HG03442 (cell line): ENCODE measurements around the gene SPRED3.
"Not testable (repeated sequence)": the region's sequence is repeated elsewhere in the genome, so short reads cannot be mapped to it uniquely, and the experiment has no call there.

Source experiments
- ATAC-seq: cut with Tn5 transposase; IDR thresholded peaks from one replicate; pipeline ENCODE4 v1.9.1; 2021; ENCODE audit warnings: mild to moderate bottlenecking, moderate library complexity; ENCODE audit not compliant: unreplicated experiment

The SPRED3 gene

DNA sequence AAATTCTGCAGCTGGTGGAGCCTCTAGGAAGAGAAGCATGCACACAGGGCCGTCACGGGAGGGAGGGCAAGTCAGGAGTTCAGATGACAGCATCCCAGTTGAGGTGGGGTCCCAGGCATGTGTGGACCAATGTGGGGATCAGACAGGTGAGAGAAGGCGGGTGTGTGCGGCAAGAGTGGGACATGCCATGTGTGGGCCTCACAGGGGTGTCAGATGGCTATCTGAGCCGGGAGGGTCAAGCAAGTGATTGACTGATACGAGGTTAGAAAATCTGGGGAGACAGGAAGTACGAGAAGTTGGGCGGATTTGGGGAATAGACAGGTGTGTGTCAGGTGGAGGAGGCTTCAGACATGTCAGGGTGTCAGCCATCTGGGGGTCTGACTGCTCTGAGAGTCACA lies 28.6 kb downstream of the SPRED3 start:
- no peak for ATAC-seq

DNA sequence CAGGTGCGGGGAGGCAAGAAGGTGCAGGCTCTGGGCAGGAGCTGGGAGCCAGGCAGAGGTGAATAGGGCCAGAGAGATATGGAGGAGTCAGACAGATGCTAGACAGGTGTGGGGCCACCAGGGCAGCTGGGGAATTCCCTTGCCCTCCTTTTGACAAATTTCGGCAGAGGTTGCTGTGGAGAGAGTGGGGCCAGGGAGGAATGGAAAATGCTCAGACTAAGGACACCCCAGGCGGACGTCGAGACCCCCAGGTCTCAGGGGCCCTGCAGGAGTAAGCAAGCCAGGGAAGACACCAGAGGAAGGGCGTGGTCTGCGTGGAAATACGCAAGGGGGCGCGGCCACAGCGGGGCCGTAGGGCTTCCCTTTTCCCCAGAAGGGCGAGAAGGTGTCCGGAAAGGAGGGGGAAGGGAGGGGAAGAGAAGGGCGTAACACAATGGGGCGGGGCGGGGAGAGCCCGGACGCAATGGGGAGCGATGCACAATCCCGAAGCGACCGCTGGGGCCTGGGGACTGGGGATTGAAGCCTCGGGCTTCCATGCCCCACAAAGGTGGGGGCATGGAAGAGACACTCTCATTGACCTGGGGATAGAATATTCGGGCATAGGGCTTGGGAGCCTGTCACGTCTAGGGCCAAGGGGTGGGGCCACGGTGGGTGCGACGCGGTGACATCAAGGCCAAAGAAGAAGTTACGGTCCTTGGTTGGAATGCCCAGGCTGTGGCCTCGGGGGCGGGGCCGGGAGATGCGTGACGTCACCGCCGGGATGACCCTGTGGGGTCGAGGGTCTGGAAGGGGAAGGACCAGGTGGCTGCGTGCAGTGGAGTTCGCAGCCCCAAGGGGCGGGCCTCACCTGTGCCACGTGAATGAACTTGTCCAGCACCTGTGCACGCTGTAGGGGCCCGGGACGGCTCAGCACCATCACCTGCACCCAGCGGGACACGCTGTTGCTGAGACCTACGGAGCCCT lies 29.3 kb downstream of the SPRED3 start:
- no peak for ATAC-seq

DNA sequence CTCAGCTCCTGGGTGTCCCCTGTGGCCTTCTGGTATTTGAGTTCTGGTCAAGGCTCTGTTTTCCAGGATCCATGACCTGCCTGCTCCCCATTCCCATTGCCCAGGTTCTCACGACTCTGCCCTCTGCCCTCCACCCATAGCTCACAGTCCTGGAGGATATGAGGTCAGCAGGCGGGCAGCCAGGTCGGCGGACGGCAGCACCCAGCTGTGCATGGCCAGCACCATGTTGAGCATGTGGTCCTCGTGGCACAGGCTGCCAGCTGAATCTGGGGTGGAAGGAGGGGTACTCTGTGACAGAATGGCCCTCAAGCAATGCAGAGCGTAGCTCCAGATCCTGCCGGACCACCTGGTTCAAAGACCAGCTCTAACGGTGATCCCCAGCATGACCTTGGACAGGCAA lies 32.4 kb downstream of the SPRED3 start:
- ATAC-seq, result no peak

DNA sequence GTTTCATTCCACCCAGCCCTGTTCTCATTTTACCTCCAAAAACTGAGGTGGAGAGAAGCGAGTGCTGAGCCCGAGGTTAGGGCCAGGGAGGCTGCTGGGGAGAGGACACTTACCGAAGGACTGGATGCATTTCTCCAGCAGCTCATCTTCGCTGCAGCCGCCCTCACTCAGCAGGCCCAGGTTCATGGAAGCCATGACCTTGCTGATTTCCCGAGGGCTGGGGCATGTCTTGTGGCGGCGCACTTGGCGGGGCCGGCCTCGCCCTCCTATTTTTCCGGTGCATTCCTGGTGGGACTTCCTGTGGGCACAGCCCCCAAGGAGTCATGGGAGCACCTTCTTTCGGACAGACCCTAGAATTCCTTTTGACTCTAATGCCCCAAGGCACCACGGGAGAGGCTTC lies 33.4 kb downstream of the SPRED3 start:
- ATAC-seq, result no peak

DNA sequence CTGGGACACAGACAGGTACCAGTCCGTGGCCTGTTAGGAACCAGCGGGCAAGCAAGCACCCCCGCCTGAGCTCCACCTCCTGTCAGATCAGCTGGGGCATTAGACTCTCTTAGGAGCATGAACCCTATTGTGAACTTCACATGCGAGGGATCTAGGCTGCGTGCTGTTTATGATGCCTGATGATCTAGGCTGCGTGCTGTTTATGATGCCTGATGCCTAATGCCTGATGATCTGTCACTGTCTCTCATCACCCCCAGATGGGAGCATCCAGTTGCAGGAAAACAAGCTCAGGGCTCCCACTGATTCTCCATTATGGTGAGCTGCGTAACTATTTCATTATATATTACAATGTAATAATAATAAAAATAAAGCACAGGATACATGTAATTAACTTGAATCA lies 33.9 kb downstream of the SPRED3 start:
- ATAC-seq, result no peak

DNA sequence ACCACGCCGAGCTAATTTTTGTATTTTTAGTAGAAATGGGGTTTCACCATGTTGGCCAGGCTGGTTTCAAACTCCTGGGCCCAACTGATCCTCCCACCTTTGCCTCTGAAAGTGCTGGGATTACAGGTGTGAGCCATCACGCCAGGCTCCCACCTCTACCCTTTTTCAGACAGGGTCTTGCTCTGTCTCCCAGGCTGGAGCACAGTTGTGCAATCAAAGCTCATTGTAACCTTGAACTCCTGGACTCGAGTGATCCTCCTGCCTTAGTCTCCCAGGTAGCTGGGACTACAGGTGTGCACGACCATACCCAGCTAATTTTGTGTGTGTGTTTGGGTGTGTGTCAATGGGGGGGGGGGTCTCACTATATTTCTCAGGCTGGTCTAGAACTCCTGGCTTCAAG lies 35.8 kb downstream of the SPRED3 start:
- no peak for ATAC-seq

DNA sequence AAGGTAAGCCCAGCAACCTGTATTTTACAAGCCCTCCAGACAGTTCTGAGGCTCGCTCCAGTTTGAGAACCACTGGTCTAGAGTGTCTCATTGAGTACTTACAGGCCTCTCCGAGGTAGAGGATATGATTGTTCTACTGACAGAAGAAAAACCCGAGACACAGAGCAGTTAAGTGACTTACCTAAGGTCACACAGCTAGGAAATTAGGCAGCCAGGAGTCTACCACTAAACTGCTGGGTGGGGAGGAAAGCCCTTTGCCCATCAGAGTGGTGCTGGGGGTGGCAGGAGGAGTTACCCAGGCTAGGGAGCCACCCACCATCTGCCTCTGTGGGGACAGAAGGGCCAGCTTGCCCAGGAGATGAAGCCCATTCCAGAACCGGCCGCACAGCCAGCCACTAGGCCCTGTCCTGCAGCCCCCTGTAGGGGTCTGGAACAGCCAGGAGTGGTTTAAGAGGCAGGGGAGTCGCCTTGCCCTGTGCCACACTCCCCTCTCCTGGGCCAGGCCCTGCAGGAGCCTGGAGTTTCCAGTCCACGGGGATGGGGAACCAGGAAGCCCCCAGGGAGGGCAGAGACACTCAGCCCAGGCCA lies 36.8 kb downstream of the SPRED3 start:
- no peak for ATAC-seq

DNA sequence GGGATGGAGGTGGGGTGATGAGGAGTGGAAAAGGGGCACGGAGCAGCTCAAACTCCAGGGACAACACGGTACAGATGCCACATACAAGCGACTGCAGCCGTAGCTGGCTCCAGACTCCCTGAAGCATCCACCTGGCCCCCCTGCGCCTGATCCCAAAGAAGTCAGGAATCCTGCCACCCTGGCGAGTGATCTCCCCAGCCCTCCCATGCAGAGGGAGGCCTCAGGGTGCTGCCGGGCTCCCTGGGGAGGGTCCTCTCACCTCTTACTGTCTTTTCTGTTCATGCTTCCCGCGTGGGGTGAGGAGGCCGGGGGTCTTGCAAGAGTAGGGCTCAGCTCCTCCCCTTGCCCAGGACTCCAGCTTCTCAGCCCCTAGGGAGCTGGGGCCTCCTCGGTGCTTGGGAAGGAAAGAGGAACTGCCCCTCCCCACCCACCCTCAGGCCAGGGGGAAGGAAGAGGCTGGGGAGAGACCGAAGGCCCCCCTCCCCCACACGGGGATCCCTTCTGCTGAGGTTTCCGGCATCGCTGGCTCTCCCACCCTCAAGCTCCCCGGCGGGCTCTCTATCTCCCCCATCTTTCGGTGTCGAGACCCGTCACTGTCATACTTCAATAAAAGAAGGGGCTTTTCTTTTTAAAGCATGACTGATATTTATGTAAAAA lies 37.4 kb downstream of the SPRED3 start, which contains the start of gene RASGRP4:
Gene RASGRP4, minus strand, starts transcription at position 410 of the 657 bp plus-strand sequence. Its CDS starts 128 bp downstream, at position 282.
- ATAC-seq, result no peak

DNA sequence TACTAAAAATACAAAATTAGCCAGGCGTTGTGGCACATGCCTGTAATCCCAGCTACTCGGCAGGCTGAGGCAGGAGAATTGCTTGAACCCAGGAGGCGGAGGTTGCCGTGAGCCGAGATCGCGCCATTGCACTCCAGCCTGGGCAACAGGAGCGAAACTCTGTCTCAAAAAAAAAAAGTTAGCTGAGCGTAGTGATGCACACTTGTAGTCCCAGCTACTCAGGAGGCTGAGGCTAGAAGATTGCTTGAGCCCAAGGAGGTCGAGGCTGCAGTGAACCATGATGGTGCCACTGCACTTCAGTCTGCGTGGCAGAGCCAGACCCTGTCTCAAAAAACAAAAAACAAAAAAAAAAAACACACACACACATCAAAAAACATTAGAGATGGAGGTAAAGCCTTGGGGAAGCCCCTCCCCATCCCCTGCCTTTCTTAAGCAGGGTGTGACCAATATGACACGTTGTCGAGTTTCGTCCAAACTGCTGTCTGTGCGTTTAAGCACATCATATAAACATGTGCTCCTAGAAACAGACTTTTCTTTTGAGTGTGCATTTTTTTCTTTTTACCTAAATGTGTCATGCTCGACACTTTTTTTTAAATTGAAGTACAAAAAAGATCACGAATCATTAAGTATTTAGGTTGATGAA lies 38.7 kb downstream of the SPRED3 start:
- not testable (repeated sequence) for ATAC-seq

DNA sequence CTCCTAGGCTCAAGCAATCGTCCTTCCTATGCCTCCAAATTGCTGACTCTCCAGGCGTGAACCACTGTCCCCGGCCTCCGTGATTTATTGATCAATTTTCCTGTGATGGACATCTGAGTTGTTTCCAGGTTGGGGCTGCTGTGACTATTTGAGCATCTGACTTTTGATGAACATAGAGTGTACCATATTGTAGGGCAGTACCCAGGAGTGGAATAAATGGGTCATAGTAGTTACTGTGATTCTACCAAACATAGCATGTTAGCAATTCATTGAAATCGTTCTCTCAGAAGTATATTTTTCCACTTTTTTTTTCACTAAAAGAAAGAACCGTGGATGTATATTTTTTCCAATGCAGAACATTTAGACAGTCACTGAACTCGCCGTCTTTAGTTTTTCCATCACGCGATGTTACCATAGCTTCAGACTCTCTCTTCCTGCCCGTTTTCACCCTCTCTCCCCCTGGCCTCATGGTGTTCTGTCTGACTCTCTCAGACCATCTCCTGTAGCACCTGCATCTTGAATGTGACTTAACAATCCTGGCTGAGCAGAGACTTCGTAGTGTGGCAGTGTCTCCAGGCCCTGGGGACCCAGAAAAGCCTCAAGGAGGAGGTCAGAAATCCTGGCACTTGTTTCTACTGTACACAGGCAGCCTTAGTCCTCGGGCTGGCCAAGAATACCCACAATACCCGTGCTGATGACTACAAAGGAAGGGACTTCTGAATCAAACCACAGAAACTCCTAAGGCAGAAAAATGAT lies 40.7 kb downstream of the SPRED3 start:
- ATAC-seq, result no peak

DNA sequence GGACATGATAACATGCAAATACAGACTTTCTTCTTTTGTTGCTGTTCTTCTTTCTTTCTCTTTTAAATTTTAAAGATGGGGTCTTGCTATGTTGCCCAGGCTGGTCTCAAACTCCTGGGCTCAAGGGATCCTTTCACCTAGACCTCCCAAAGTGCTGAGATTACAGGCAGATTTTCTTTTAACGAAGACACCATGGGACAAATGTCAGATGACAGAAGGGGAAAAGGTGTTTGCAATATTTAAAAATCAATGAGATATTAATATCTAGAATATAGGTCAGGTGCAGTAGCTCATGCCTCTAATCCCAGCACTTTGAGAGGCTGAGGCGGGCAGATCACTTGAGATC lies 41.3 kb downstream of the SPRED3 start:
- no peak for ATAC-seq

DNA sequence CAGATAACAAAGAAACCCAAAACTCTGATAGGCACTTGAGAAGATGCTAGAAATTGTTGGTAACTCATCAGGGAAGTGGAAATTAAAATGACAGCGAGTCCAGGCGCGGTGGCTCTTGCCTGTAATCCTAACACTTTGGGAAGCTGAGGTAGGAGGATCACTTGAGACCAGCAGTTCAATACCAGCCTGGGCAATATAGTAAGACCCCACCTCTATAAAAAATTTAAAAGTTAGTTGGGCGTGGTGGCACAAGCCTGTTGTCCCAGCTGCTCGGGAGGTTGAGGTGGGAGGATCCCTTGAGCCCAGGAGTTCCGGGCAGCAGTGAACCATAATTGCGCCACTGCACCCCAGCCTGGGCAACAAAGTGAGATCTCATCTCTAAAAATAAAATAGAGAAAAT lies 42.4 kb downstream of the SPRED3 start:
- no peak for ATAC-seq

DNA sequence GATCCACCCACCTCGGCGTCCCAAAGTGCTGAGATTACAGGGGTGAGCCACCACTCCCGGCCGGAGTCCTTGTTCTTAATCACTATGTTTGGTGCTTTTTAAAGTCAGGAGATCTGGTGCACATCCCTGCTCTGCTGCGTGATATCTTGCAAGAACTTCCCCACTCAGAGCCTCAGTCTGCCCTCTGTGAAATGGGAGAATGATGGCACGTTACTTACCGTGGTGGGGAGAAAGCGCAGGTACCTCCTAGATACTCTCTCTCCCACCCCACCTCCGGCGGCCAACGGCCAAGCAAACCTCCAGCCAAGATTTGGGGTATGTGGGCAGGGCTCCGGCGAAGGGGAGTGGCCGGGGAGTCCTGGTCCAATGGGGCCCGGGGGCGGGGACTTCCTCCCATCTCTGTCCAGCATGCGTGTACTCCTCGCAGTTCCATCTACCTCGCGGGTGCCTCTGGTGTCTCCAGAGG lies 44.8 kb downstream of the SPRED3 start, which contains the start of gene RYR1:
Gene RYR1, plus strand, starts transcription at position 424 of the 466 bp plus-strand sequence. CDS start 139 bp downstream, outside the sequence.
- no peak for ATAC-seq

DNA sequence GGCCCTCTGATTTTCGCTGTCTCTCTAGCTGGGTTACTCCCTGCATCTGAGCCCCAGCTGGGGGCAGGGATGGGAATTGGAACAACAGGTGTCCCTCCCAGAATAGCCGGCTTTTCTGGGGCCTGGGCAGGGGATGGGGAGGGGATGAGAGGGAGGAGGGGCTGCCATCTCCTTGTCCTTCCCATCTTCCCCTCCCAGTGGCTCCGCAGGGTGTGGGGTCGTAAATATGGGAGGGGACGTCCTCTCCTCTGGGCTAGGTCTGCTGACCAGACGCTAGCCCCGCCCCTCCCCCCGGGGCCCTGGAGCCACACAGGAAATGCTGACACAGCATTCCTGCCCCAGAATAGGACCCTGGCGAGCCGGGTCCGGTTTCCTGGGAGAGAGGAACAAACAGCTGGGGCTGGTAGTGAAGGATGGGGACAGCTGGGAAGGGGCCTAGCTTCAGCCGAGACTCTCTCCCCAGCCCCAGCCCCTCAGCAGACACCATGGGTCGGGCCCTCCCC lies 46.1 kb downstream of the SPRED3 start:
- no peak for ATAC-seq

DNA sequence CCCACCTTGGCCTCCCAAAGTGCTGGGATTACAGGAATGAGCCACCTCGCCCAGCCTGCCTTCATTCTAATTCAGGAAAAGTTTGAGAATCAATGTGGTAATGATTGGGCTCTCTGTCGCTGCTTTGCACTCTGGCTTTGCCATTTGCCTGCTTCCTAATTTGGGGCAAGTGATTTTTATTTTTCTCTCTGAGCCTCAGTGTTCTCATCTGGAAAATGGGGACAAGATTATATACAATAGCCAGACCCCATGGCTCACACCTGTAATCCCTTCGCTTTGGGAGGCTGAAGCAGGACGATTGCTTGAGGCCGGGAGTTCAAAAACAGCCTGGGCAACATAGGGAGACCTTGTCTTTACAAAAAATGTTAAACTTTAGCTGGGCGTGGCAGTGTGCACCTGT lies 48.8 kb downstream of the SPRED3 start:
- no peak for ATAC-seq

DNA sequence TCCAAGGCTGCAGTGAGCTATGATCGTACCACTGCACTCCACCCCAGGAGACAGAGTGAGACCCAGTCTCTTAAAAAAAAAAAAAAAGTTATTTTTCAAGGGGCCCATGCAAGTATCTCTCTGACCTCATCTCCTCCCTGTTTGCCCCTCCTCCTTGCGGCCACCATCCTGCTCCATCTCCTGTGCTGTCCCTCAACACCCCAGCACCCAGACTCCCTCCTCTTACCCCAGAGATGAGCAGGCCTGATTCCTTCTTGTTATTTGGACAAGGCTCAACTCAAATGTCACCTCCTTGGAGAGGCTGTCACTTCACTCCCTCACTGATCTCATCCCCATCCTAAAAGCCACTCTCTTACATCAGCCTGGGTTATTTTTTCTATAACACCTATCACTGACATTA lies 49.4 kb downstream of the SPRED3 start:
- ATAC-seq, result no peak

DNA sequence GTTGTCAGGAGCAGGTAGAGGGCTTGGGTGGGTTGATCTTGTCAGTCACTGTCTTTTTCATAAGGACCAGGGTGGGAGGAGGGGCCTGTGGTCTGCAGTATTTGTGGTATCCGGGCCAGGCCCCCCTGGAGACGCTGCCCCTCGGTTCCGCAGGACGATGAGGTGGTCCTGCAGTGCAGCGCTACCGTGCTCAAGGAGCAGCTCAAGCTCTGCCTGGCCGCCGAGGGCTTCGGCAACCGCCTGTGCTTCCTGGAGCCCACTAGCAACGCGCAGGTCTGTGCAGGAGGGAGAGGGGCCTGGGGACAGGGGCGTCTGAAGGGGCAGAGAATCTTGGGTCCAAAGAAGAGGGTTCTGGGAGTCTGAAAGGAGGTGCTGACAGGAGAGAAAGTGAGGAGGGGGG lies 52.1 kb downstream of the SPRED3 start:
- no peak for ATAC-seq

DNA sequence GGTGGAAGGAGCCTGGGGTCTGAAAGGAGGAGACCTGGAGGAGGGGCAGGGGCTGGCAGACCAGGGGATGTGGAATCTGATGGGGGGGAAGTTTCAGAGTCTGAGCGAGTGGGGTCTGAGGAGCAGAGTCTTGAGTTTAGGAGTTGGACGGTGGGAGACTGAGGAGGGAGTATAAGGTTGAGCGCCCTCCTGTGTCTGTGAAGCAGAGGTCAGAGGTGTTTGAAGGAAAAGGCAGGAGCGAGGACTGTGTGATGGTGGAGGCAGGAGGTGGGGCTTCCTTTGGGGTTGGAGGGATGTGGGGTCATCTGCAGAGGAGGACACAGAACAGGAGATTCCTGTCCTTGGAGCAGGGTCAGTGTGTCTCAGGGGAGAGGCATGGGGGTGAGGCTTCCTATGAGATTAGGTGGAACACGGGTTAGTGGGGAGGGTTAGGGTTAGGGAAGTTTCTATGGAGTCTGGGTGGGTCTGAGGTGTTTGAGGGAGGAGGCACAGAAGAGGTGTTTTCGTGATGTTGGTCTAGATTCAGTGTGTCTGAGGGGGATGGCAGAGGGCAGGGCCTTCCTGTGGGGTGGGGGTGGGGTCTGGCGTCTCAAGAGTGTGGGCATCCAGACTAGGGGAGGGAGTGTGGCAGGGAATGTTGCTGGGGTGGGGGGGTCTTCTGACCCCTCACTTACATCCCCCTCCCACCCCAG lies 53.3 kb downstream of the SPRED3 start:
- no peak for ATAC-seq

DNA sequence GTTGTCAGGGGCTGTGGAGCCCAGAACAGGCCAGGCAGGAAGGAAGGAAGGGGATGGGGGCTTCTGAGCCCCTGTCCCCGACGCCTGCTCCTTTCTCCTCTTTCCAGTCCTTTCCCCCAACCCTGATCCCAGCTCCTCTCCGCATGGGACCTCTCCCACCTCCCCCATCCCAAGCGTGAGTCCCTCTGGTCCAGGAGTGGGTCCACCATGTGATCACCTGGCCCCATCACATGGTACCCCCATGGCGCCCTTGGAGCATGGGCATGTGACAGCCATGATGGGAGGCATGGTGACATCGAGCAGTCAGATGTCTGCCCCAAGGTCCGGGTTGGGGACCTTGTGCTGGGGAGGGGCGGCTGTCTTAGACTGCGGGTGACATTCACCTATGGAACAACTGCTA lies 54.2 kb downstream of the SPRED3 start:
- ATAC-seq, result no peak
